ENCODE data around the gene INKA1. TPM values are rescaled to one million over a fixed set of nuclear protein-coding genes. Genes with fewer than 3 reads are reported as not detected.

The INKA1 gene
- polyA plus RNA-seq, 1 donor from 2014 or later = 1.7 TPM

- Histone ChIP-seq H3K9ac (ENCODE audit: low read length) (no peak overlapping the region), H3K36me3 (ENCODE audit: insufficient read depth, low read length) (no peaks in the 10 kb centered on the region), H4K20me1 (ENCODE audit: insufficient read depth) (no peaks in the 10 kb centered on the region), H3K4me2 (ENCODE audit: low read length) (no peak overlapping the region), H3K79me2 (replicated peaks; ENCODE audit: insufficient read depth, low read length) (no peaks in the 10 kb centered on the region), H3K9me3 (ENCODE audit: low read length) (no peaks in the 10 kb centered on the region), H3F3A (ENCODE audit: insufficient read depth, low read length, poor library complexity, severe bottlenecking) (no peaks in the 10 kb centered on the region), H3K27ac (ENCODE audit: low read length) (no peak overlapping the region), H3K27me3 (ENCODE audit: insufficient read depth, low read depth, low read length) (no peaks in the 10 kb centered on the region), H3K4me3 (ENCODE audit: low read length) (no peak overlapping the region), H3K9me2 (ENCODE audit: insufficient read depth, low read length) (no peaks in the 10 kb centered on the region), H2AFZ (ENCODE audit: low read depth, low read length) (no peak overlapping the region)
- TF ChIP-seq CTCF (IDR thresholded peaks at IDR 0.05; ENCODE audit: poor library complexity, severe bottlenecking) = no peak
- TF ChIP-seq EZH2 (IDR thresholded peaks at IDR 0.05; ENCODE audit: borderline replicate concordance, insufficient read depth, low read length, poor library complexity, severe bottlenecking) = no peak
- TF ChIP-seq EP300 (conservative IDR thresholded peaks at IDR 0.05; ENCODE audit: poor library complexity, severe bottlenecking) = no peak
- no peak for TF ChIP-seq RAD21 (conservative IDR thresholded peaks at IDR 0.05)
- TF ChIP-seq SMC3 (conservative IDR thresholded peaks at IDR 0.05; ENCODE audit: poor library complexity) = no peak
- TF ChIP-seq TAF1 (IDR thresholded peaks at IDR 0.05; ENCODE audit: low read depth) = no peak
- TF ChIP-seq POLR2AphosphoS5 (IDR thresholded peaks at IDR 0.05) = no peak
- TF ChIP-seq REST (IDR thresholded peaks at IDR 0.05; ENCODE audit: borderline replicate concordance) = no peak
- no peak for TF ChIP-seq MXI1 (conservative IDR thresholded peaks at IDR 0.05; ENCODE audit: poor library complexity, severe bottlenecking)
Measured at GRCh38 chr3:49841806-49842205, 38.7 kb downstream of the INKA1 start.

- no peak overlapping the region for H3K9ac ChIP-seq (ENCODE audit: low read length)
- no peak overlapping the region for H3K4me2 ChIP-seq (ENCODE audit: low read length)
- H3K27me3 ChIP-seq (ENCODE audit: insufficient read depth, low read depth, low read length) = no peaks in the 10 kb centered on the region
- TF ChIP-seq SMC3 (conservative IDR thresholded peaks at IDR 0.05; ENCODE audit: poor library complexity) = no peak
- TF ChIP-seq TAF1 (IDR thresholded peaks at IDR 0.05; ENCODE audit: low read depth) = no peak
- TF ChIP-seq EZH2 (IDR thresholded peaks at IDR 0.05; ENCODE audit: borderline replicate concordance, insufficient read depth, low read length, poor library complexity, severe bottlenecking) = no peak
- no peak for TF ChIP-seq CTCF (IDR thresholded peaks at IDR 0.05; ENCODE audit: poor library complexity, severe bottlenecking)
- TF ChIP-seq POLR2AphosphoS5 (IDR thresholded peaks at IDR 0.05) = no peak
- no peak for TF ChIP-seq EP300 (conservative IDR thresholded peaks at IDR 0.05; ENCODE audit: poor library complexity, severe bottlenecking)
- TF ChIP-seq MXI1 (conservative IDR thresholded peaks at IDR 0.05; ENCODE audit: poor library complexity, severe bottlenecking) = no peak
- TF ChIP-seq REST (IDR thresholded peaks at IDR 0.05; ENCODE audit: borderline replicate concordance) = no peak
- TF ChIP-seq RAD21 (conservative IDR thresholded peaks at IDR 0.05) = no peak
- no peaks in the 10 kb centered on the region for H3K9me2 ChIP-seq (ENCODE audit: insufficient read depth, low read length)
- H3K79me2 ChIP-seq (replicated peaks; ENCODE audit: insufficient read depth, low read length) = no peaks in the 10 kb centered on the region
- H4K20me1 ChIP-seq (ENCODE audit: insufficient read depth) = no peaks in the 10 kb centered on the region
- H3K27ac ChIP-seq (ENCODE audit: low read length) = no peak overlapping the region
- no peaks in the 10 kb centered on the region for H3K36me3 ChIP-seq (ENCODE audit: insufficient read depth, low read length)
- H3K4me3 ChIP-seq (ENCODE audit: low read length) = no peak overlapping the region
- no peaks in the 10 kb centered on the region for H3F3A ChIP-seq (ENCODE audit: insufficient read depth, low read length, poor library complexity, severe bottlenecking)
- no peaks in the 10 kb centered on the region for H3K9me3 ChIP-seq (ENCODE audit: low read length)
- H2AFZ ChIP-seq (ENCODE audit: low read depth, low read length) = no peak overlapping the region
Measured at GRCh38 chr3:49842843-49843517, 39.9 kb downstream of the INKA1 start.
